Common myeloid progenitor, CD34-positive (primary cell): ENCODE results near the gene DHX29.
"Not testable (repeated sequence)": the region's sequence is repeated elsewhere in the genome, so short reads cannot be mapped to it uniquely, and the experiment has no call there.

Experiments used
- CTCF ChIA-PET: fragments of 350-600 bp; sonication (Branson Sonifier 250); formaldehyde crosslinking; loops from one replicate; lab custom pipeline; 2021; ENCODE audit warnings: antibody characterized with exemption; lab: Charles Lee
- POLR2A ChIA-PET: fragments of 350-600 bp; sonication (Branson Sonifier 250); formaldehyde crosslinking; loops from one replicate; lab custom pipeline; 2021; ENCODE audit warnings: antibody characterized with exemption; lab: Charles Lee
- DNase-seq, 3 donors: peaks; one replicate each; pipeline versions ENCODE4 v3.0.0 to v3.0.0-alpha.2; 2013
- H3K27ac ChIP-seq, 2 experiments: 1 replicate in 1 of 2; 2 replicates in 1 of 2; pipeline ENCODE4 v1.7.0; 2013; ENCODE audit warnings: inconsistent platforms in 2 of 2, low read length in 2 of 2, mild to moderate bottlenecking in 2 of 2, low read depth in 1 of 2, moderate library complexity in 1 of 2; ENCODE audit not compliant: severe bottlenecking in 2 of 2, insufficient read depth in 1 of 2, poor library complexity in 1 of 2
- H3K27me3 ChIP-seq, 5 experiments: replicated peaks in 2 of 5; 1 replicate in 3 of 5; 2 replicates in 2 of 5; pipeline versions ENCODE4 v1.6.1 to v1.7.0; 2013; ENCODE audit warnings: low read length in 4 of 5, mild to moderate bottlenecking in 2 of 5, moderate library complexity in 2 of 5, inconsistent platforms in 1 of 5; ENCODE audit not compliant: insufficient read depth in 5 of 5, control insufficient read depth in 4 of 5
- H3K36me3 ChIP-seq, 4 experiments: 1 replicate in 2 of 4; 2 replicates in 2 of 4; pipeline versions ENCODE4 v1.6.1 to v1.7.0; 2013; ENCODE audit warnings: low read length in 3 of 4, control low read depth in 1 of 4, mild to moderate bottlenecking in 1 of 4; ENCODE audit not compliant: control insufficient read depth in 4 of 4, insufficient read depth in 4 of 4
- H3K4me1 ChIP-seq, 4 experiments: 1 replicate in 3 of 4; 2 replicates in 1 of 4; pipeline versions ENCODE4 v1.6.1 to v1.7.1; 2013; ENCODE audit warnings: low read length in 3 of 4, mild to moderate bottlenecking in 3 of 4, control low read depth in 1 of 4, inconsistent platforms in 1 of 4, moderate library complexity in 1 of 4; ENCODE audit not compliant: control insufficient read depth in 4 of 4, insufficient read depth in 4 of 4; ENCODE audit errors: control extremely low read depth in 1 of 4
- H3K4me3 ChIP-seq, 7 experiments: 1 replicate in 4 of 7; 2 replicates in 3 of 7; pipeline versions ENCODE4 v1.5.1 to v1.7.0; 2013; ENCODE audit warnings: mild to moderate bottlenecking in 7 of 7, low read length in 6 of 7, moderate library complexity in 6 of 7, inconsistent platforms in 2 of 7, low read depth in 2 of 7, control low read depth in 1 of 7; ENCODE audit not compliant: insufficient read depth in 4 of 7, control insufficient read depth in 1 of 7; ENCODE audit errors: extremely low read depth in 1 of 7
- H3K9me3 ChIP-seq, 5 experiments: 1 replicate in 4 of 5; 2 replicates in 1 of 5; pipeline versions ENCODE4 v1.6.1 to v1.7.1; 2013; ENCODE audit warnings: low read length in 4 of 5, mild to moderate bottlenecking in 2 of 5, inconsistent platforms in 1 of 5, low read depth in 1 of 5, moderate library complexity in 1 of 5; ENCODE audit not compliant: control insufficient read depth in 4 of 5, insufficient read depth in 2 of 5; ENCODE audit errors: control extremely low read depth in 1 of 5
- WGBS: methylation state at CpG from one replicate; pipeline ENCODE4 v1.1.5; 2013; ENCODE audit not compliant: insufficient coverage; 5-methylcytosine and 5-hydroxymethylcytosine counted together

The DHX29 gene

GRCh38 chr5:55327281-55327680 is 19.8 kb upstream of the DHX29 start:
- no peak for DNase-seq
- ChIA-PET CTCF (interaction anchor here (1.3 kb wide), 1 partner anchor 16 kb away, joined by 3 read pairs; no protein-coding TSS in a partner anchor), POLR2A (no interaction called here)
- WGBS, result no CpG with 5 or more reads among the region's 2 CpGs
- Histone ChIP-seq H3K27me3 (no peaks in the 10 kb centered on the region), H3K36me3 (peaks cover under 1 to 45% (median 28%) of the 10 kb centered on the region in 4 experiments), H3K4me1 (peaks cover 0 to 10% (median 0%) of the 10 kb centered on the region in 4 experiments), H3K27ac (no peak overlapping the region), H3K9me3 (no peaks in the 10 kb centered on the region), H3K4me3 (no peak overlapping the region)

DNA sequence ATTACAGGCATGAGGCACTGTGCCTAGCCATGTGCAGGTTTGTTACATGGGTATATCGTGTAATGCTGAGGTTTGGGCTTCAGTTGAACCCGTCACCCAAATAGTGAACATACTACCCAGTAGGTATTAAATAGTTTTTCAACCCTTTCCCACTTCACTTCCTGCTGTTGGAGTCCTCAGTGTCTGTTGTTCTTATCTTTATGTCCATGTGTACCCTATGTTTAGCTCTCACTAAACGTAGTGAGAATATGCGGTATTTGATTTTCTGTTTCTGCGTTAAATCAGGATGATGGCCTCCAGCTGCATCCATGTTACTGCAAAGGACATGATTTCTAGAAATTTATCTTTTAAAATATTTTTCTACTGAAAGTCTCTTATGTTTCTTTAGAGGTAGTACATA is 18.1 kb upstream of the DHX29 start:
- Histone ChIP-seq H3K36me3 (peaks cover 0 to 32% (median 21%) of the 10 kb centered on the region in 4 experiments), H3K27me3 (no peaks in the 10 kb centered on the region), H3K27ac (no peak overlapping the region), H3K9me3 (no peaks in the 10 kb centered on the region), H3K4me3 (no peak overlapping the region), H3K4me1 (peaks cover 0 to 10% (median 0%) of the 10 kb centered on the region in 4 experiments)
- ChIA-PET CTCF (interaction anchor here (0.6 to 1.8 kb wide), 4 partner anchors 9 to 33 kb away, joined by 3 to 5 read pairs (median 3); no protein-coding TSS in a partner anchor), POLR2A (no interaction called here)
- DNase-seq, result peak in 2 of 3 donors; percentile 21 to 64
- no CpG with 5 or more reads among the region's 5 CpGs for WGBS

DNA sequence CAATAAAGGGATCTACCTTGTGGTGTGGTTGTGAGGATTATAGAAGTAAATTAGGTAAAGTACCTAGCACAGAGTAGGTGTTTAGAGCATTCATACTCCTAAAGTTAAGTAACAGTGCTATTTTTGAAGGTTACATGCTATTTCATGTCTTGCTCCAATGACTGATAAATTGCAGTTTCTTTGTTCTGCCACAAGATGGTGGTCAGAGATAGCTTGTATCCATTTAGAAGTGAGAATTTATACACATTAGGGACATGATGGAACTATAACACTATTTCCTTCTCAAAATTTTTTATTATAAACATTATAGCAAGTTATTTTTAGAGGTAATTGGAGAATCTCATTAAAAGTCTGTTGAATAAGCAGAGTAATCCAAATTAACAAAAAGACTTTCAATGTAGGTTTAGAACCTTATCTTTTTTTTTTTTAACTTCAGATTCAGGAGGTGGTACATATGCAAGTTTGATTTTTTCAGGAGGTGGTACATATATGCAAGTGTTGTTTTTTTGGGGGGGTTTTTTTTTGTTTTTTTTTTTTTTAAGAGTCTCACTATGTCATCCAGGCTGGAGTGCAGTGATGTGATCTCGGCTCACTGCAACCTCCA is 17.4 kb upstream of the DHX29 start:
- DNase-seq, result peak; percentile 57 to 81 (median 73)
- POLR2A ChIA-PET, result interaction anchor here (0.6 kb wide), 1 partner anchor 49 kb away, joined by 3 read pairs; no protein-coding TSS in a partner anchor
- 89% methylated on average over 1 of the region's 1 CpG for WGBS

DNA sequence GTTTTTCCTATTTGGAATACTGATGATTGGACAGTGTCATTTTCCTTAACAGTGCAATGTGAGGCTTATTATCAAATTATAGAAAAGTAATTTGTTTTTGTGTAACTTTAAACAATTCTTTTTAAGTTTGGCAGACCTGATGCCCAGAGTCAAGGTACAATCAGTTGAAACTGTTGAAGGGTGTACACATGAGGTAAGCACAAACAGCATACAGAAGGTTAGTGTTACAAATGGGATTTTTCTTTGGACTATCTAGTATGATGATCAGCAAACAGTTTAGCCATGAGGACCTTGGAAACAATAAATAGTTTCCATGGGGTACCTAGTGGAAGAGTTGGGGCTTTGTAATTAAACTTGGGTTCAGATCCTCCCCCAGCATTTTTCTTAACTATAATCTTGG is 16.5 kb upstream of the DHX29 start:
- H3K27ac ChIP-seq, result no peak overlapping the region
- CTCF ChIA-PET, result interaction anchor here (1.6 kb wide), 1 partner anchor 13 kb away, joined by 4 read pairs; no protein-coding TSS in a partner anchor
- no peaks in the 10 kb centered on the region for H3K9me3 ChIP-seq
- H3K36me3 ChIP-seq, result peaks cover 0 to 24% (median 16%) of the 10 kb centered on the region in 4 experiments
- POLR2A ChIA-PET, result no interaction called here
- no peak for DNase-seq
- H3K4me1 ChIP-seq, result peaks cover 0 to 7% (median 0%) of the 10 kb centered on the region in 4 experiments
- H3K27me3 ChIP-seq, result no peaks in the 10 kb centered on the region
- no peak overlapping the region for H3K4me3 ChIP-seq

More for the DNA sequence above, 17.4 kb upstream of the DHX29 start:
- H3K9me3 ChIP-seq, result no peaks in the 10 kb centered on the region
- H3K4me3 ChIP-seq, result no peak overlapping the region
- H3K36me3 ChIP-seq, result peaks cover 0 to 28% (median 21%) of the 10 kb centered on the region in 4 experiments
- peaks cover 0 to 7% (median 0%) of the 10 kb centered on the region in 4 experiments for H3K4me1 ChIP-seq
- CTCF ChIA-PET, result interaction anchor here (0.6 to 1.8 kb wide), 4 partner anchors 11 to 34 kb away, joined by 3 to 6 read pairs (median 4); no protein-coding TSS in a partner anchor
- no peak overlapping the region for H3K27ac ChIP-seq
- no peaks in the 10 kb centered on the region for H3K27me3 ChIP-seq

DNA sequence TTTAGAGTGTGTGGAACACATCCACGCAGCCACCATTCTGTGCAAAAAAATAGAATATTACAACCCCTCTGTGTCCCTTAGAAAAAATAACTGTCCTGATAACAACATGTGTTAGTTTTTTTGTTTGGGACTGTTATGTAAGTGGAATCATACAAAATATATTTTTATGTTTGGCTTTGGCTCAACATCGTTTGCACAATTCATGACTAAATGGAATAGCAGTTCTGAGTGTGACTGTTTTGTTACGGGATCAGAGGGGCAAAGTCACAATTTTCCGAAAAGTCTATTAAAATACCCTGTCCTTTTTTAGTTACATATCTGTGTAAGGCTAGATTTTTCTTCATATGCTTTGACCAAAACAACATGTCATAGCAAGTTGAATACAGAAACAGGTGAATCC is 13.1 kb upstream of the DHX29 start:
- CTCF ChIA-PET, result no interaction called here
- Histone ChIP-seq H3K9me3 (peaks cover 0 to 4% (median 0%) of the 10 kb centered on the region in 5 experiments), H3K36me3 (peaks cover 2 to 9% (median 6%) of the 10 kb centered on the region in 4 experiments), H3K27ac (no peak overlapping the region), H3K27me3 (no peaks in the 10 kb centered on the region), H3K4me3 (no peak overlapping the region), H3K4me1 (peaks cover 0 to 3% (median 0%) of the 10 kb centered on the region in 4 experiments)
- no peak for DNase-seq
- POLR2A ChIA-PET, result no interaction called here
- WGBS, result 88% methylated on average over 1 of the region's 4 CpGs

DNA sequence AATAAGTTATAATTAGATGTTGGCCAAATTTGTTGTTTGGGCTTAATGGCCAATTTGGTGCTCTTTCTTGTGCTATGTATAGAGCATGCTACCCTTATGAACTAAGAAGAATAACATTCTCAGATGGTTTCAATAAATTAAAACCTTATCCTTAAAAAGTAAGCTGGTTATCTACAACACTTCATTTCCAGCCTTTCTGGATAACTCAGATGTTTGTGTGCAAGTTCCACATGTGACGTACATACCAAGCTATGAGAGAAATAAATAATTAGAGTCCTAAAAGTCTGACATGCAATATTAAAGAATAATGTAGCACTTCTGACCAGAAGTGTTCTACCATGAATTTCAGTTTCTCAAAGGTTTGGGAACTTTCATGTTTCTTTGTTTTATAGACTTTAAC is 12.0 kb upstream of the DHX29 start:
- H3K27ac ChIP-seq, result no peak overlapping the region
- WGBS, result no CpG with 5 or more reads among the region's 1 CpG
- CTCF ChIA-PET, result interaction anchor here (0.8 kb wide), 1 partner anchor 9 kb away, joined by 3 read pairs; no protein-coding TSS in a partner anchor
- H3K27me3 ChIP-seq, result no peaks in the 10 kb centered on the region
- H3K4me3 ChIP-seq, result no peak overlapping the region
- DNase-seq, result no peak
- H3K9me3 ChIP-seq, result peaks cover 0 to 4% (median 0%) of the 10 kb centered on the region in 5 experiments
- POLR2A ChIA-PET, result interaction anchor here (0.9 kb wide), 1 partner anchor 12 kb away, joined by 7 read pairs; the partner anchor contains the start of genes DHX29 and MTREX
- H3K36me3 ChIP-seq, result peaks cover 2 to 7% (median 4%) of the 10 kb centered on the region in 4 experiments
- H3K4me1 ChIP-seq, result peaks cover 0 to 4% (median 2%) of the 10 kb centered on the region in 4 experiments

DNA sequence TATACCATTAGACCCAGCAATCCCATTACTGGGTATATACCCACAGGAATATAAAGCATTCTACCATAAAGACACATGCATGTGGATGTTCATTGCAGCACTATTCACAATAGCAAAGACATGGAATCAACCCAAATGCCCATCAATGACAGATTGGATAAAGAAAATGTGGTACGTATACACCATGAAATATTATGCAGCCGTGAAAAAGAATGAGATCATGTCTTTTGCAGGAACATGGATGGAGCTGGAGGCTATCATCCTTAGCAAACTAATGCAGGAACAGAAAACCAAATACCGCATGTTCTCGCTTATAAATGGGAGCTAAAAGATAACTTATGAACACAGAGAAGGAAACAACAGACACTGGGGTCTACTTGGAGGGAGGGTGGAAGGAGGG is 10.7 kb upstream of the DHX29 start:
- H3K36me3 ChIP-seq, DNase-seq, H3K4me1 ChIP-seq, POLR2A ChIA-PET, H3K27ac ChIP-seq, H3K9me3 ChIP-seq, H3K4me3 ChIP-seq, H3K27me3 ChIP-seq: not testable (repeated sequence)
- CTCF ChIA-PET, result interaction anchor here (1.2 kb wide), 1 partner anchor 8 kb away, joined by 3 read pairs; no protein-coding TSS in a partner anchor
- WGBS, result 25% methylated on average over 1 of the region's 4 CpGs
